H1 (cell line): ENCODE measurements around the gene ARR3. TPM values are rescaled to one million over a fixed set of nuclear protein-coding genes. Genes with fewer than 3 reads are reported as not detected.

Experiments
- JUN ChIP-seq: IDR thresholded peaks from 2 replicates; pipeline ENCODE4 v1.6.1; 2011; ENCODE audit warnings: low read depth, mild to moderate bottlenecking, improper control_type of control experiment, low read length
- PHF8 ChIP-seq: fragments of 200-600 bp; sonication (generic); conservative IDR thresholded peaks from 2 replicates; pipeline ENCODE4 v1.7.1; 2012; ENCODE audit warnings: low read depth, mild to moderate bottlenecking, inconsistent platforms, low read length, moderate library complexity
- POLR2AphosphoS5 ChIP-seq: IDR thresholded peaks from 2 replicates; pipeline ENCODE4 v1.6.1; 2011; ENCODE audit warnings: low read depth, low read length
- RNF2 ChIP-seq: fragments of 200-900, 300-1000 bp; sonication (generic); IDR thresholded peaks from 2 replicates; pipeline ENCODE4 v1.7.1; 2016; ENCODE audit warnings: borderline replicate concordance, low read depth, mild to moderate bottlenecking, antibody characterized with exemption, low read length; ENCODE audit not compliant: poor library complexity, severe bottlenecking; ENCODE audit errors: missing control alignments
- SAP30 ChIP-seq: fragments of 300-600 bp; sonication (generic); IDR thresholded peaks from 2 replicates; pipeline ENCODE4 v1.7.1; 2012; ENCODE audit warnings: low read length, moderate library complexity, mild to moderate bottlenecking, inconsistent platforms; ENCODE audit not compliant: insufficient read depth, insufficient replicate concordance
- TCF12 ChIP-seq: IDR thresholded peaks from 2 replicates; pipeline ENCODE4 v1.6.1; 2011; ENCODE audit warnings: low read depth, mild to moderate bottlenecking, low read length
- polyA plus RNA-seq, 7 experiments: library from polyadenylated mRNA; depleted of rRNA in 3 of 7; stranded (reverse) in 5 of 7; unstranded in 2 of 7; fragments of >200 nt in 5 of 7; fragments of 200-250 nt in 2 of 7; gene quantifications; 1 replicate in 5 of 7; 2 replicates in 1 of 7; 4 replicates in 1 of 7; pipeline versions ENCODE4 v1.2.1 to v1.2.3, GENCODE V29; 2011 to 2013; ENCODE audit warnings: missing spikeins in 2 of 7, mixed read lengths in 2 of 7
- total RNA-seq: library from RNA; stranded (reverse); fragmentation: NEBNext Ultra II Directional; extraction: Animal tissue kit (Norgen Biotek cat#: 25700); gene quantifications from 2 replicates; pipeline ENCODE4 v1.2.1, GENCODE V29; 2021
- TF ChIP-seq, protein P1 (sequence below), 3 experiments: IDR thresholded peaks; 1 replicate in 2 of 3; 2 replicates in 1 of 3; pipeline versions ENCODE4 v1.5.1 to v1.6.1; 2011; ENCODE audit warnings: low read length in 3 of 3, mild to moderate bottlenecking in 3 of 3, inconsistent platforms in 2 of 3, low read depth in 1 of 3, moderate library complexity in 1 of 3; ENCODE audit not compliant: insufficient read depth in 1 of 3; ENCODE audit errors: control extremely low read depth in 1 of 3

ARR3 gene
- total and polyA plus RNA-seq, 2 of the 8 experiments (the other 6 are each of a cell fraction or from before 2014, with no cell fraction given) = not detected

DNA sequence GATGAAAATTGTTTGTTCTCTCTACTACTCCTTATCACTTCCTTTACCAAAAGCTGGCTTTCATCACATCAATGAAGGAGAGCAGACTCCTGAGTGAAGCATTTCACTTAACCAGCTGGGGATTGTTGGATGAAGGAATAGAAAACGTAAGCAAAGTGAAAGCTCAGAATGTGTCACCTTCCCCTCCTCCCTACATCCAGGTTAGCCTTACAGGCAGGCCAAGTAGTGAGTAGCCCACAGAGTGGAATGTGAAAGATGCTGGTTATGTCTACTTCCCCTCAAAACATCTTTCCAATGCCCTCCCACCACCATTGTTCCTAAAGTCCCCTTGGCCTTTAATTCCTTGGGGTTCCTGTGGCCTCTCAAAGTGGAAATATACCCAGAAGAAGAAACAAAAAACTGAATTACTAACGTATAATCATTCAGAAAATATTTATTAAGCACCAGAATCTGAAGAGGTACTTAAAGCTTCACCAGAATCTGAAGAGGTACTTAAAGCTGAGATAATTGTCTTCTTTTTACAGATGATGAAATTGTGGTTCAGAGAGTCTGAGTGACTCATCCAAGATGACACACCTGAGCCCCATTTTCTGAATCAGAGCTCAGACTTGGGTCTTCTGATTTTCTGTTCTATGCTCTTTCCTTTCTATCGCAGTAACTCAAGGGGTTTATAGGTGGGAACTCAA lies 14.6 kb upstream of the ARR3 start (continued):
- TF ChIP-seq TCF12 (no peak), SAP30 (no peak), PHF8 (no peak), JUN (no peak), POLR2AphosphoS5 (no peak), RNF2 (no peak)
- TF ChIP-seq, protein P1, sequence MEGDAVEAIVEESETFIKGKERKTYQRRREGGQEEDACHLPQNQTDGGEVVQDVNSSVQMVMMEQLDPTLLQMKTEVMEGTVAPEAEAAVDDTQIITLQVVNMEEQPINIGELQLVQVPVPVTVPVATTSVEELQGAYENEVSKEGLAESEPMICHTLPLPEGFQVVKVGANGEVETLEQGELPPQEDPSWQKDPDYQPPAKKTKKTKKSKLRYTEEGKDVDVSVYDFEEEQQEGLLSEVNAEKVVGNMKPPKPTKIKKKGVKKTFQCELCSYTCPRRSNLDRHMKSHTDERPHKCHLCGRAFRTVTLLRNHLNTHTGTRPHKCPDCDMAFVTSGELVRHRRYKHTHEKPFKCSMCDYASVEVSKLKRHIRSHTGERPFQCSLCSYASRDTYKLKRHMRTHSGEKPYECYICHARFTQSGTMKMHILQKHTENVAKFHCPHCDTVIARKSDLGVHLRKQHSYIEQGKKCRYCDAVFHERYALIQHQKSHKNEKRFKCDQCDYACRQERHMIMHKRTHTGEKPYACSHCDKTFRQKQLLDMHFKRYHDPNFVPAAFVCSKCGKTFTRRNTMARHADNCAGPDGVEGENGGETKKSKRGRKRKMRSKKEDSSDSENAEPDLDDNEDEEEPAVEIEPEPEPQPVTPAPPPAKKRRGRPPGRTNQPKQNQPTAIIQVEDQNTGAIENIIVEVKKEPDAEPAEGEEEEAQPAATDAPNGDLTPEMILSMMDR (IDR thresholded peaks at IDR 0.05; ENCODE audit: control extremely low read depth in 1 of 3, insufficient read depth in 1 of 3, low read depth in 1 of 3, low read length in 3 of 3) = no peak
- TF ChIP-seq, all 59 proteins: peak for 0
